HG02938 (cell line): ENCODE results near the gene LZTR1.
A peak's percentile ranks its signal among the peaks of the same experiment; 100 is the strongest.
"Not testable (repeated sequence)": the region's sequence is repeated elsewhere in the genome, so short reads cannot be mapped to it uniquely, and the experiment has no call there.

Experiments used
- ATAC-seq: cut with Tn5 transposase; IDR thresholded peaks from one replicate; pipeline ENCODE4 v1.9.1; 2021; ENCODE audit warnings: mild to moderate bottlenecking, moderate library complexity; ENCODE audit not compliant: unreplicated experiment

LZTR1 gene

DNA sequence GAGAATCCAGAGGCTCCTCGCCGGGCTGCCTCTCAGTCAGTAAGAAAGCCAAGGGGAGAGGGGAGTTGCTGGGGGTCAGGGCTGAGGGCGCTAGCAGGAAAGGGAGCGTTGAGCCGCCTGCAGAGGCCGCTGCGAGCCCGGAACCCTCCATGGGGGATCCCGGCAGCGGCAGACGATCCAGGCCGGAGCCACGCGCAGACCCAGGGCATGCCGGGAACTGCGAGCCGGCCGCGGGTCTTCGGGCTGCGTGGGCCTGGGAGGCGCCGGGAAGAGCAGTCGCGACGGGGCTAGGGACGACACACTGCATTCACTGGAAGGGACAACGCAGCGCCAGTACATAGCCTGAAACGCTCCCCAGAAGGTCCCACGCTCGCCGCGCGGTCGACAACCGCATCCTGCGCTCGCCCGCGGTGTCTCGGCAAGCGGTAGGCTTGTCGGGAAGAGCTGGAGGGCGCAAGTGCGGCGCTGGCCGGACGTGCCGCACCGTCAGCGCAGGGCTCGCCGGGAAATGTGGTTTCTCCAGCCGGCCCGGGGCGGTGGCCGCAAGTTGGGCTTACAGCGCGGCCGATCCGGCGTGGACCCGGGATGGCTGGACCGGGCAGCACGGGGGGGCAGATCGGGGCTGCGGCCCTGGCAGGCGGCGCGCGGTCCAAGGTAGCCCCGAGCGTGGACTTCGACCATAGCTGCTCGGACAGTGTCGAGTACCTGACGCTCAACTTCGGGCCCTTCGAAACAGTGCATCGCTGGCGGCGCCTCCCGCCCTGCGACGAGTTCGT is at the start of gene LZTR1:
TSS of gene LZTR1 (plus strand) at position 511 of the 776 bp plus-strand sequence. CDS start at position 586, 75 bp downstream.
- peak; percentile 74 for ATAC-seq

DNA sequence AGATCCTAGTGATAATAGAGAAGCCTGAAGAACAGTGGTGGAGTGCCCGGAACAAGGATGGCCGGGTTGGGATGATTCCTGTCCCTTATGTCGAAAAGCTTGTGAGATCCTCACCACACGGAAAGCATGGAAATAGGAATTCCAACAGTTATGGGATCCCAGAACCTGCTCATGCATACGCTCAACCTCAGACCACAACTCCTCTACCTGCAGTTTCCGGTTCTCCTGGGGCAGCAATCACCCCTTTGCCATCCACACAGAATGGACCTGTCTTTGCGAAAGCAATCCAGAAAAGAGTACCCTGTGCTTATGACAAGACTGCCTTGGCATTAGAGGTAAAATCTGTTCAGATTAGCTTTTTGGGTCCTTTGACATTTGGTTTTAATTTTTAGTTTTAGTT is 48.2 kb upstream of the LZTR1 start:
- no peak for ATAC-seq

DNA sequence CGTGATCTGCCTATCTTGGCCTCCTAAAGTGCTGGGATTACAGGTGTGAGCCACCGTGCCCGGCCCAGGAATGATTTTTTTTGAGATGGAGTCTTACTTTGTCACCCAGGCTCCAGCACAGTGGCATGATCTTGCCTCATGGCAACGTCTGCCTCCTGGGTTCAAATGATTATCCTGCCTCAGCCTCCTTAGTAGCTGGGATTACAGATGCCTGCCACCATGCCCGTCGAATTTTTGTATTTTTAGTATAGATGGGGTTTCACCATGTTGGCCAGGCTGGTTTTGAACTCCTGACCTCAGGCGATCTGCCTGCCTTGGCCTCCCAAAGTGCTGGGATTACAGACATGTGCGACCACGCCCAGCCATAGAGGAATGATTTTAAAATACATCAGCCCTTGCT is 47.0 kb upstream of the LZTR1 start:
- not testable (repeated sequence) for ATAC-seq

DNA sequence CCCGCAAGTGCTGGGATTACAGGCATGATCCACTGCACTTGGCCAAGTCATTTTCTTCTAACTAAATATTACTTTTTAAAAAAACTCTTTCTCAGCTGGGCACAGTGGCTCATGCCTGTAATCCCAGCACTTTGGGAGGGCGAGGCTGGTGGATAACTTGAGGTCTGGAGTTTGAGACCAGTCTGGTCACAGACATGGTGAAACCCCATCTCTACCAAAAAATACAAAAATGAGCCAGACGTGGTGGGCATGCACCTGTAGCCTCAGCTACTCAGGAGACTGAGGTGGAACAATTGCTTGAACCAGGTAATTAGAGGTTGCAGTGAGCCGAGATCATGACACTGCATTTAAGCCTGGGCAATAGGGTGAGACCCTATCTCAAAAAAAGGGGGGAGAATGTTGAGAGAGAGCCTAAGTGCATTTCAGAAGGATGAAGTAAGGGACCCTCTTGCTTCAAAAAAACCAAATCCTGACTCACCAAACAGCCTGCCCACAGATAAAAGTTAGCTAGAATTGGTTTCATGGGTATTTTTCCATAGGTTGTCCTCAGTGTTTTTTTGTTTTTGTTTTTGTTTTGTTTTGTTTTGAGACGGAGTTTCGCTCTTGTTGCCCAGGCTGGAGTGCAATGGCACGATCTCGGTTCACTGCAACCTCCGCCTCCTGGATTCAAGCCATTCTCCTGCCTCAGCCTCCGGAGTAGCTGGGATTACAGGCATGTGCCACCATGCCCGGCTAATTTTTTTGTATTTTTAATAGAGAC is 46.1 kb upstream of the LZTR1 start:
- ATAC-seq = not testable (repeated sequence)

DNA sequence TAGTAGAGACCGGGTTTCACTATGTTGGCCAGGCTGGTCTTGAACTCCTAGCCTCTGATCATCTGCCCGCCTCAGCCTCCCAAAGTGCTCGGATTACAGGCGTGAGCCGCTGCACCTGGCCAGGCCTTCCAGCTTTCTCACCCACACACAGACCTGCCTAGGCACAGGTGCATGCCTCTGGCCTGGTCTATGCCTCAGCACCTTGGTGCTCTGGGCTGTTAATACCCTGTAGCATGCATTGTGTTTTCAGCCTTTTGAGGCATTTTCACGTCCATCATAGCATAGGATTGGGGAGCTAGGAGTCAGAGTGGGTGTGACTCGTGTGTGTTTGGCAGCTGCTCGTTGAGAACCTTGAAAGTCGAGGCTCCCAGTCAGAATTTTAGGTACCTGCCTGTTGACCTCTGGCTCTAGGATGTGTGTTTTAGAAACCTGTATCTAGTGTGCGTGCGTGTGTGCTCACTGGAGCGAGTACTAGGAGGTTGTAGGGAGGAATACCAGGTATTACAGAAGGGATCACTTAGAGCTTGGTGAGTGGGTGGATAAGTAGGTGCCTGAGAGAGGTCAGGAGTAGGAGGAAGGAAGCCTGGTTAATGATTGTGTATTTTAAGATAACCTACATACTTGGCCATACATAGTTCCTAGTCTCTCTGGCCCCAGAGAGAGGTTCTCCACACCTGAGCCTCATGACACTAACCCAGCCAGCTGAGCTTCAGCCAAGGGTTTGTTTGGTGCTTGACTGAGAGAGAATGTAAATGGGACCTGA is 44.9 kb upstream of the LZTR1 start:
- ATAC-seq = no peak

GRCh38 chr22:20937794-20938671 is 44.1 kb upstream of the LZTR1 start:
- no peak for ATAC-seq

DNA sequence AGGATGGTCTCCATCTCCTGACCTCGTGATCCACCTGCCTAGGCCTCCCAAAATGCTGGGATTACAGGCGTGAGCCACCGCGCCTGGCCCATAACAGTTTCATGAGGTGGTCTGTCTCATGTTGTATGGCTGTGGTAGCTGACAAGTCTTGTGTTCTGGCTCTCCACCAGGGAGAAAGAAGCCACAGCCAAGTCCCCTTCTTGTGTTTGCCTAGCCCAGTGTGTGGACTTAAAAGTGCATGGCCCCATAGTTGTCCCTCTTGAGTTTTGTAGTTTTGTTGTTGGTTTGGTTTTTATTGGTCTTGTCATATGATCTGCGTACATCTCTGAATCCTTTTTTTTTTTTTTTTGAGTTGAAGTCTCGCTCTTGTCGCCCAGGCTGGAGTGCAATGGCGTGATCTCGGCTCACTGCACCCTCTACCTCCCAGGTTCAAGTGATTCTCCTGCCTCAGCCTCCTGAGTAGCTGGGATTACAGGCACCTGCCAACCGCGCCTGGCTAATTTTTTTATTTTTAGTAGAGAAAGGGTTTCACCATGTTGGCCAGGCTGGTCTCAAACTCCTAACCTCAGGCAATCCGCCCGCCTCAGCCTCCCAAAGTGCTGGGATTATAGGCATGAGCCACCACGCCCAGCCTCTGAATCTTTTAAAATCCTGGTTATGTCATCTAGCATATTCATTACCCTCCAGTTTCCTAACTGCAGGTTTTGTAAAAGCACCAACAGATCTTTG is 42.5 kb upstream of the LZTR1 start:
- not testable (repeated sequence) for ATAC-seq

DNA sequence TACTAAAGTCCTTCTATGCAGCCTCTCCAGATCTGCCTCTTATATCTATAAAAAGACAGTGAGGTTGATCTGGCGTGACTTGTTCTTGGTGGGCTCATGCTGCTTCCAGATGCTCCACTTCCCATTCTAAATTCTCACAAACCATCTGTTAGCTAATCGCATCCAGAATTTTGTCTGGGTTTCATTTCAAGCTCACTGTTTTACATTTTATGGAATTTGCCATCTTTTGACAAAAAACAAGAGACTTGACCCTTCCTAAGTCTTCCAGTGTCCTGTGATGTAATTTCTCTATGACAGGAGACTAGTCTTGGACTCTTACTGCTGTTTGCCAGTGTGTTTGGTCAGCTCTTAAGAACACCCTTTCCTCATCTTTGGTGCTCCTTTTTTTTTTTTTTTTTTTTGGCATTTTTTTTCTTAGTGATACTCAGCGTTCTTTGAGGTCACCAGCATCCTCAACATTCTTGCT is 41.9 kb upstream of the LZTR1 start:
- ATAC-seq = no peak

DNA sequence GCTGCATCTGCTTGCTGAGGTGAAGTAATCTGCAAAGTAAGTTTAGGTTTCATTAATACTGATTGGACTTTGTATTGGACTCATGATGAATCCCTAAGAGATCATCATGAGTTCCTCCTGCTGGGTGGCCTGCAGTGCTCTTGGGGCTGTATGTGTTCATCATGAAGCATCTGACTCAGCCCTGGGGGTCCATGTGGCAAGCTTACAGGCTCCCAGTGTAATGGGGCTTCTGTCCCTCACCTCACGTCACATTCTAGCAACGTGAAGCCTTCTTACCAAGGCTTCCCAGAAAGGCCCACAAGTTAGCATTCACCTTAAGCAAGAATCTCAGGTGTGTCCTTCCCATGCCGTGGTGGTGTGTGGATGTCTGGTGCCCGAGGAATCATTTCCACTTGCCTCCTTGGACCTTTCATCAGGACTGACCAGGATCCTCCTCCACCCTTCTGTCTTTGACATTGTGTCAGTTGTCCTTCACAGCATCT is 41.2 kb upstream of the LZTR1 start:
- no peak for ATAC-seq

GRCh38 chr22:20942203-20942902 is 39.7 kb upstream of the LZTR1 start:
- not testable (repeated sequence) for ATAC-seq

- no peak for ATAC-seq
Observed at GRCh38 chr22:20943104-20943933, 38.8 kb upstream of the LZTR1 start.

- ATAC-seq = no peak
Observed at GRCh38 chr22:20944042-20944441, 38.1 kb upstream of the LZTR1 start.

GRCh38 chr22:20945578-20945934 is 36.5 kb upstream of the LZTR1 start:
- ATAC-seq = no peak

DNA sequence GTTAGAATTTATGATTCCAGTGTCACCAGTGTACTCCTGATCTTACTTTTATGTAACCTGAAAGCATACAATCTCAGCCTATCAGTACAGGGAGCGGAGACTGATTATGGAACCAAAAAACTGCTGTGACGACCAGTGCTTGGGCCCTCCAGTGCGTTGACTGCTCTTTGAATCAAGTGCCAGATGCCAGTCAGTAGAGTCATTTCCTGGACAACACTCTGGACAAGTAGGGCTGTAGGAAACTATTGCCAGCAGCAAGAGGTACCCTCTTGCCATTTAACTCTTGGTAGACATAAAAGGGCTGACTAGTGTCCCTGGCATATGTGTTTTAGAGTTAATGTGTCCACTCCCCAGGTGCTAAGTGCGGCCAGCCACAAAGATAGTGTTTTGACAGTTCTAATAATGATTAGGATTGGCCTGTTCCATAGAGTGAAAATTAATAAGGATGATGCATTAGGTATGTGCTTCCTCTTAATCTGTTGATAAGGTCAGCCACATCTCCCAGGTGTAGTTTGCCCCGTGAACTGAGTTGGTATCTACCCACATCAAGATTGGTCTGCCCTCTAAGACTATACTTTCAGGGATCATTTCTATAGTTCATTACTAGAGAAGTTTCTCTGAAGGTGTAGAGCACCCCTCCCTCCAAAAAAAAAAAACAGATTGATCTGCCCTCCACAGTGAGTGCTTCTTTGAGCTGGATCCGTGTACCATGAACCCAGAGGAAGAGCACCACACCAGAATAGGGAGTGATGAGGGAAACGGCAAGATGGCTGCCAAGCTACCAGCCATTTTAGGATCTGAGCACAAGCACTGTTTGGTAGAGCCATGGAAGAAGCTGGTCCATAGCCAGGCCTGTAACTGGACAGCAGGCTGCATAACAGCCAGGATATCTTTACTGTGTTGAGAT is 35.8 kb upstream of the LZTR1 start:
- no peak for ATAC-seq

DNA sequence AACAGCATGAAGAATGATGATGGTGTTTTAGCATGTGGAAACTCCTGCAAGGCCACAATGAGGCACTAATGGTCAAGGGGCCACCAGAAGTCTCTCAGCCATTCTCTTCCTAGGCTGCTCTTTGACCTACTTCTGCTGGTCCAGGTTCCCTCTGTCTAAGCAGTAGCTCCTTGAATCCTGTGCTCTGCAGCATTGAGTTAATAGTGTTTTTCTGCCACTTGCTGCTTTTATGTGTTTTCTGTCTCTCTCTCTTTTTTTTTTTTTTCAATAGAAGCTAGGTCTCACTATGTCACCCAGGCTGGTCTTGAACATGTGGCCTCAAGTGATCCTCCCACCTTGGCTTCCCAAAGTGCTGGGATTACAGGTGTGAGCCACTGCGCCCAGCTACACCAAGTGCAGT is 35.1 kb upstream of the LZTR1 start:
- no peak for ATAC-seq

- ATAC-seq = no peak
Observed at GRCh38 chr22:20948450-20948849, 33.6 kb upstream of the LZTR1 start.

DNA sequence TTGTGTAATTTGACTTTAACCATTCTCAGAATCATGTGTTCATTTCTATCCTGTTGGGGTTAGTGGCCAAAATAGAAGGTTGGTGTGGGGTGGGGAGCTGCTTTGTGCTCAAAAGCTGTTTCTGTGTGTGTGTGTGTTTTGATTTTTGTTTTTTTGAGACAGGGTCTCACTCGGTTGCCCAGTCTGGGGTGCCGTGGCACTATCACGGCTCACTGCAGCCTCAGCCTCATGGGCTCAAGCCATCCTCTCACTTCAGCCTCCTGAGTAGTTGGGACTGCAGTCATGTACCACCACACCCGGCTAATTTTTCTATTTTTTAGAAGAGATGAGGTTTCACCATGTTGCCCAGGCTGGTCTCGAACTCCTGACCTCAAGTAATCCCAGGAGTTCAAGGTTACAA is 33.1 kb upstream of the LZTR1 start:
- ATAC-seq = no peak
